Liver (tissue), 3 donors: ENCODE data around the gene SIX1.

Source experiments
- ATF3 ChIP-seq: IDR thresholded peaks from 2 replicates; pipeline ENCODE4 v1.6.1; 2016; ENCODE audit warnings: antibody characterized with exemption
- CTCF ChIP-seq: fragments of 150-350 bp; IDR thresholded peaks from 2 replicates; pipeline ENCODE4 v1.5.1; 2017; ENCODE audit warnings: improper control_type of control experiment, low read depth, low read length; ENCODE audit not compliant: missing input control
- EGR1 ChIP-seq, 2 donors: IDR thresholded peaks; 2 replicates each; pipeline ENCODE4 v1.6.1; 2016 to 2018; ENCODE audit warnings: antibody characterized with exemption in 2 of 2, low read depth in 2 of 2
- GABPA ChIP-seq, 2 donors: IDR thresholded peaks in 1 of 2; conservative IDR thresholded peaks in 1 of 2; 2 replicates each; pipeline ENCODE4 v1.6.1; 2016; ENCODE audit warnings: antibody characterized with exemption in 2 of 2, mild to moderate bottlenecking in 1 of 2, moderate library complexity in 1 of 2
- HNF4G ChIP-seq: IDR thresholded peaks from 2 replicates; pipeline ENCODE4 v1.6.1; 2016; ENCODE audit warnings: antibody characterized with exemption
- MAX ChIP-seq: IDR thresholded peaks from 2 replicates; pipeline ENCODE4 v1.6.1; 2016; ENCODE audit warnings: antibody characterized with exemption
- NR2F2 ChIP-seq: IDR thresholded peaks from 2 replicates; pipeline ENCODE4 v1.6.1; 2016; ENCODE audit warnings: antibody characterized with exemption
- RAD21 ChIP-seq, 2 donors: IDR thresholded peaks; 2 replicates each; pipeline ENCODE4 v1.6.1; 2016; ENCODE audit warnings: antibody characterized with exemption in 2 of 2, mild to moderate bottlenecking in 2 of 2
- REST ChIP-seq: IDR thresholded peaks from 2 replicates; pipeline ENCODE4 v1.6.1; 2016; ENCODE audit warnings: antibody characterized with exemption, mild to moderate bottlenecking
- SP1 ChIP-seq: IDR thresholded peaks from 2 replicates; pipeline ENCODE4 v1.6.1; 2018; ENCODE audit warnings: antibody characterized with exemption, mild to moderate bottlenecking
- TAF1 ChIP-seq: conservative IDR thresholded peaks from 2 replicates; pipeline ENCODE4 v1.6.1; 2016; ENCODE audit warnings: antibody characterized with exemption, mild to moderate bottlenecking
- YY1 ChIP-seq: IDR thresholded peaks from 2 replicates; pipeline ENCODE4 v1.6.1; 2016; ENCODE audit warnings: antibody characterized with exemption, mild to moderate bottlenecking
- ZBTB33 ChIP-seq: IDR thresholded peaks from 2 replicates; pipeline ENCODE4 v1.6.1; 2016; ENCODE audit warnings: antibody characterized with exemption
- donor health status: healthy.
- donor health status: healthy.

- TF ChIP-seq REST, result no peak
- TF ChIP-seq CTCF, result no peak
- no peak for TF ChIP-seq YY1
- TF ChIP-seq EGR1 (IDR thresholded peaks at IDR 0.05; ENCODE audit: low read depth in 2 of 2), result no peak
- no peak for TF ChIP-seq RAD21 (IDR thresholded peaks at IDR 0.05)
- TF ChIP-seq ATF3, result no peak
- TF ChIP-seq MAX, result no peak
- no peak for TF ChIP-seq GABPA (IDR thresholded peaks at IDR 0.05 in 1 of 2, conservative IDR thresholded peaks at IDR 0.05 in 1 of 2)
- no peak for TF ChIP-seq HNF4G
- no peak for TF ChIP-seq SP1
- TF ChIP-seq ZBTB33, result no peak
- TF ChIP-seq TAF1, result no peak
- TF ChIP-seq NR2F2, result no peak
These were observed 8.2 kb downstream of the SIX1 start for GRCh38 chr14:60640859-60641741.
